Measurements from ENCODE around the gene CTNND1. TPM values are rescaled to one million over a fixed set of nuclear protein-coding genes. Genes with fewer than 3 reads are reported as not detected.

The CTNND1 gene
- total and polyA plus RNA-seq, 2 of the 8 experiments (the other 6 are each of a cell fraction or from before 2014, with no cell fraction given) = 91.9 to 164 TPM

DNA sequence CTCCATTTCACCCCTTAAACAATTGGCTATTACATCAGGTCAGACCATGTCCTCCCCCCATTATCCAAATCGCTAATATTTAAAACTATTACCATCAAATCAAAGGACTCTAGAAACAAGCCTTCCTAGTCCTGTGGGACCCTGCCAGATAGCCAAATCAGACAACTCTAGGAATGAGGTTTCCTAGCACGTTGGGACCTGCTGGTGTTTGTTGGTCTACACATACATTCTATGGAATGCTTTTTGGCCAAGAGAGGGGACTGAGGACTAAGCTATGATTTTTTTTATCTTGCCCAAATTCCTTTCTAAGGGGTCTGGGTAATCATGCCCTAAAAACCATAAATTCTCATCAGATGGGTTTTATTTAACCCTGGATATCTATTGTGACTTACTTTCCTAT lies 34.4 kb upstream of the CTNND1 start (continued):
- TF ChIP-seq CHD7 (IDR thresholded peaks at IDR 0.05; ENCODE audit: insufficient replicate concordance, low read length) = no peak
- TF ChIP-seq SP2 (IDR thresholded peaks at IDR 0.05; ENCODE audit: low read length) = no peak
- no peak for TF ChIP-seq KDM5A (IDR thresholded peaks at IDR 0.05; ENCODE audit: low read length)
- TF ChIP-seq, protein P1, sequence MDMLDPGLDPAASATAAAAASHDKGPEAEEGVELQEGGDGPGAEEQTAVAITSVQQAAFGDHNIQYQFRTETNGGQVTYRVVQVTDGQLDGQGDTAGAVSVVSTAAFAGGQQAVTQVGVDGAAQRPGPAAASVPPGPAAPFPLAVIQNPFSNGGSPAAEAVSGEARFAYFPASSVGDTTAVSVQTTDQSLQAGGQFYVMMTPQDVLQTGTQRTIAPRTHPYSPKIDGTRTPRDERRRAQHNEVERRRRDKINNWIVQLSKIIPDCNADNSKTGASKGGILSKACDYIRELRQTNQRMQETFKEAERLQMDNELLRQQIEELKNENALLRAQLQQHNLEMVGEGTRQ (IDR thresholded peaks at IDR 0.05; ENCODE audit: low read length) = no peak
- TF ChIP-seq EZH2 (IDR thresholded peaks at IDR 0.05; ENCODE audit: low read depth, low read length, severe bottlenecking) = no peak
- no peak for TF ChIP-seq TBP (IDR thresholded peaks at IDR 0.05; ENCODE audit: low read depth, low read length)
- TF ChIP-seq, protein P2, sequence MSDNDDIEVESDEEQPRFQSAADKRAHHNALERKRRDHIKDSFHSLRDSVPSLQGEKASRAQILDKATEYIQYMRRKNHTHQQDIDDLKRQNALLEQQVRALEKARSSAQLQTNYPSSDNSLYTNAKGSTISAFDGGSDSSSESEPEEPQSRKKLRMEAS (IDR thresholded peaks at IDR 0.05) = no peak
